ENCODE data around the gene RGN.
"Not testable (repeated sequence)": the region's sequence is repeated elsewhere in the genome, so short reads cannot be mapped to it uniquely, and the experiment has no call there.

DNA sequence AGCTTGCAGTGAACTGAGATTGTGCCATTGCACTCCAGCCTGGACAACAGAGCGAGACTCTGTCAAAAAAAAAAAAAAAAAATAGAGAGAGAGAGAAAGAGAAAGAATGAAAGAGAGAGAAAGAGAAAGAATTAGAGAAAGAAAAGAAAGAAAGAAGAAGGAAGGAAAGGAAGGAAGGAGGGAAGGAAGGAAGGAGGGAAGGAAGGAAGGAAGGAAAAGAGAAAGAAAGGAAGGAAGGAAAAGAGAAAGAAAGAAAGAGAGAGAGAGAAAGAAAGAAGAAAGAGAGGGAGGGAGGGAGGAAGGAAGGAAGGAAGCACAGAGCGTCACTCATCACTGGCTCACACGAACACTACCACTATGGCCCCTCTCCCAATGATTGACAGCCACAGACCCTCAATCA lies 46.2 kb downstream of the RGN start:
- TF ChIP-seq POLR2A (IDR thresholded peaks at IDR 0.05; ENCODE audit: low read depth, low read length); POLR2AphosphoS5 (IDR thresholded peaks at IDR 0.05; ENCODE audit: low read depth, low read length); TAF1 (IDR thresholded peaks at IDR 0.05; ENCODE audit: borderline replicate concordance, low read depth, low read length): not testable (repeated sequence)

All from GM12892 (cell line).